Kidney tubule cell (primary cell): Measurements from ENCODE around the gene EML3.

Experiments
- DNase-seq: peaks from one replicate; pipeline ENCODE4 v3.0.0-alpha.2; 2018; ENCODE audit warnings: low spot score

The EML3 gene

GRCh38 chr11:62552485-62553079, 60.0 kb downstream of the EML3 start:
- DNase-seq: no peak
